Neuronal stem cell (in vitro differentiated cells): ENCODE data around the gene SELENOP.

ENCODE experiments used
- DNase-seq: peaks from one replicate; pipeline ENCODE4 v3.0.0-alpha.2; 2013; ENCODE audit warnings: low spot score
- H2AFZ ChIP-seq: one replicate; pipeline ENCODE4 v1.6.1; 2013; ENCODE audit warnings: mild to moderate bottlenecking, low read length, inconsistent platforms
- H2AK5ac ChIP-seq: 2 replicates; pipeline ENCODE4 v1.6.1; 2013; ENCODE audit warnings: low read depth, mild to moderate bottlenecking, inconsistent platforms, low read length, moderate library complexity, mixed read lengths
- H2BK120ac ChIP-seq: 2 replicates; pipeline ENCODE4 v1.6.1; 2013; ENCODE audit warnings: low read depth, mild to moderate bottlenecking, inconsistent platforms, low read length, moderate library complexity, mixed read lengths
- H2BK12ac ChIP-seq: one replicate; pipeline ENCODE4 v1.6.1; 2013; ENCODE audit warnings: low read length, inconsistent platforms
- H2BK15ac ChIP-seq: 2 replicates; pipeline ENCODE4 v1.6.1; 2013; ENCODE audit warnings: mild to moderate bottlenecking, low read length, inconsistent platforms, mixed read lengths
- H2BK5ac ChIP-seq: one replicate; pipeline ENCODE4 v1.6.1; 2013; ENCODE audit warnings: inconsistent platforms, mild to moderate bottlenecking, low read length, moderate library complexity
- H3K14ac ChIP-seq: one replicate; pipeline ENCODE4 v1.6.1; 2013; ENCODE audit warnings: low read length, inconsistent platforms
- H3K18ac ChIP-seq: 2 replicates; pipeline ENCODE4 v1.6.1; 2013; ENCODE audit warnings: low read length, inconsistent platforms
- H3K23ac ChIP-seq: 2 replicates; pipeline ENCODE4 v1.6.1; 2013; ENCODE audit warnings: low read depth, mild to moderate bottlenecking, mixed read lengths, low read length, inconsistent platforms; ENCODE audit not compliant: poor library complexity
- H3K27ac ChIP-seq: replicated peaks from 3 replicates; pipeline ENCODE4 v1.5.1; 2013; ENCODE audit warnings: low read length, inconsistent platforms
- H3K27me3 ChIP-seq, 3 experiments: 2 replicates each; pipeline ENCODE4 v1.6.1; 2013; ENCODE audit warnings: low read length in 3 of 3, mild to moderate bottlenecking in 2 of 3, inconsistent platforms in 1 of 3, low read depth in 1 of 3, mixed read lengths in 1 of 3, moderate library complexity in 1 of 3; ENCODE audit not compliant: control insufficient read depth in 3 of 3, insufficient read depth in 3 of 3
- H3K36me3 ChIP-seq, 2 donors: replicated peaks in 1 of 2; 2 replicates each; pipeline ENCODE4 v1.6.1; 2013; ENCODE audit warnings: low read length in 2 of 2; ENCODE audit not compliant: control insufficient read depth in 2 of 2, insufficient read depth in 2 of 2
- H3K4ac ChIP-seq: 2 replicates; pipeline ENCODE4 v1.6.1; 2013; ENCODE audit warnings: inconsistent platforms, mild to moderate bottlenecking, low read length, moderate library complexity
- H3K4me1 ChIP-seq, 2 donors: 1 replicate in 1 of 2; 2 replicates in 1 of 2; pipeline ENCODE4 v1.6.1; 2013; ENCODE audit warnings: low read length in 2 of 2, low read depth in 1 of 2; ENCODE audit not compliant: control insufficient read depth in 2 of 2, insufficient read depth in 1 of 2
- H3K4me2 ChIP-seq: one replicate; pipeline ENCODE4 v1.6.1; 2013; ENCODE audit warnings: mild to moderate bottlenecking, low read length, inconsistent platforms; ENCODE audit not compliant: insufficient read depth, poor library complexity, severe bottlenecking
- H3K4me3 ChIP-seq, 2 donors: 2 replicates each; pipeline ENCODE4 v1.5.1; 2013; ENCODE audit warnings: low read length in 2 of 2, mild to moderate bottlenecking in 2 of 2, inconsistent platforms in 1 of 2, moderate library complexity in 1 of 2
- H3K79me1 ChIP-seq: one replicate; pipeline ENCODE4 v1.6.1; 2013; ENCODE audit warnings: low read depth, mild to moderate bottlenecking, inconsistent platforms, low read length, moderate library complexity
- H3K9ac ChIP-seq: one replicate; pipeline ENCODE4 v1.6.1; 2013; ENCODE audit warnings: mild to moderate bottlenecking, low read depth, low read length, inconsistent platforms; ENCODE audit not compliant: poor library complexity
- H3K9me3 ChIP-seq, 2 donors: replicated peaks in 1 of 2; 2 replicates each; pipeline versions ENCODE3 to v1.6.1; 2013; ENCODE audit warnings: low read length in 2 of 2, mild to moderate bottlenecking in 2 of 2, inconsistent platforms in 1 of 2, low read depth in 1 of 2, mixed read lengths in 1 of 2, moderate library complexity in 1 of 2; ENCODE audit not compliant: control insufficient read depth in 2 of 2, insufficient read depth in 1 of 2
- H4K8ac ChIP-seq: one replicate; pipeline ENCODE4 v1.6.1; 2013; ENCODE audit warnings: low read depth, mild to moderate bottlenecking, inconsistent platforms, low read length, moderate library complexity
- H4K91ac ChIP-seq: one replicate; pipeline ENCODE4 v1.6.1; 2013; ENCODE audit warnings: low read length, low read depth, mild to moderate bottlenecking, inconsistent platforms; ENCODE audit not compliant: poor library complexity
- WGBS, 2 donors: extraction: QIAGEN DNeasy Blood & Tissue Kit; methylation state at CpG; one replicate each; pipeline ENCODE4 v1.1.7; 2013; ENCODE audit warnings: missing lambda C conversion rate in 2 of 2, mixed read lengths in 1 of 2; ENCODE audit not compliant: insufficient read length in 2 of 2, insufficient replicate concordance in 1 of 2; ENCODE audit errors: extremely low coverage in 2 of 2; 5-methylcytosine and 5-hydroxymethylcytosine counted together

The SELENOP gene

GRCh38 chr5:42837601-42838000, 25.9 kb upstream of the SELENOP start:
- Histone ChIP-seq H3K27ac (no peak overlapping the region), H2BK15ac (no peak overlapping the region), H3K23ac (no peak overlapping the region), H2AFZ (no peak overlapping the region), H3K9ac (no peak overlapping the region), H3K4ac (no peak overlapping the region), H2BK12ac (no peak overlapping the region), H3K4me3 (no peak overlapping the region), H3K18ac (no peak overlapping the region), H2BK120ac (no peak overlapping the region), H3K27me3 (no peaks in the 10 kb centered on the region), H4K8ac (no peak overlapping the region), H3K9me3 (peaks cover 0 to 2% of the 10 kb centered on the region in 2 donors), H2AK5ac (no peak overlapping the region), H2BK5ac (no peak overlapping the region), H3K4me1 (no peaks in the 10 kb centered on the region), H3K14ac (no peak overlapping the region), H4K91ac (no peak overlapping the region), H3K79me1 (no peaks in the 10 kb centered on the region), H3K36me3 (no peaks in the 10 kb centered on the region), H3K4me2 (no peak overlapping the region)
- DNase-seq, result no peak
- WGBS, 2 donors, result no CpG with 5 or more reads among the region's 3 CpGs

- no peak overlapping the region for H3K23ac ChIP-seq
- H2BK12ac ChIP-seq, result no peak overlapping the region
- peak overlapping the region; percentile 21 for H3K14ac ChIP-seq
- H2BK120ac ChIP-seq, result no peak overlapping the region
- H3K9ac ChIP-seq, result no peak overlapping the region
- no peak overlapping the region for H3K4me3 ChIP-seq
- H4K91ac ChIP-seq, result no peak overlapping the region
- H2AFZ ChIP-seq, result no peak overlapping the region
- no CpG with 5 or more reads among the region's 25 CpGs for WGBS, 2 donors
- H2BK5ac ChIP-seq, result no peak overlapping the region
- H3K27ac ChIP-seq, result no peak overlapping the region
- no peak overlapping the region for H3K4ac ChIP-seq
- H3K36me3 ChIP-seq, result no peaks in the 10 kb centered on the region
- no peak overlapping the region for H3K4me2 ChIP-seq
- H3K9me3 ChIP-seq, result peaks cover 0 to 2% of the 10 kb centered on the region in 2 donors
- no peaks in the 10 kb centered on the region for H3K27me3 ChIP-seq
- DNase-seq, result no peak
- no peak overlapping the region for H4K8ac ChIP-seq
- no peaks in the 10 kb centered on the region for H3K4me1 ChIP-seq
- no peak overlapping the region for H2BK15ac ChIP-seq
- no peaks in the 10 kb centered on the region for H3K79me1 ChIP-seq
- no peak overlapping the region for H2AK5ac ChIP-seq
- H3K18ac ChIP-seq, result no peak overlapping the region
These were observed 24.5 kb upstream of the SELENOP start for GRCh38 chr5:42836070-42836769.

GRCh38 chr5:42832060-42832459, 20.4 kb upstream of the SELENOP start:
- H3K23ac ChIP-seq, result no peak overlapping the region
- no peak overlapping the region for H2BK12ac ChIP-seq
- H2BK120ac ChIP-seq, result no peak overlapping the region
- no peaks in the 10 kb centered on the region for H3K36me3 ChIP-seq
- H3K4me3 ChIP-seq, result no peak overlapping the region
- H3K4me2 ChIP-seq, result no peak overlapping the region
- H3K18ac ChIP-seq, result no peak overlapping the region
- H4K91ac ChIP-seq, result no peak overlapping the region
- no peak overlapping the region for H2BK5ac ChIP-seq
- no peak overlapping the region for H3K9ac ChIP-seq
- H2BK15ac ChIP-seq, result no peak overlapping the region
- no CpG with 5 or more reads among the region's 5 CpGs for WGBS, 2 donors
- no peak overlapping the region for H2AK5ac ChIP-seq
- H3K14ac ChIP-seq, result no peak overlapping the region
- H4K8ac ChIP-seq, result no peak overlapping the region
- peaks cover 0 to 2% of the 10 kb centered on the region in 2 donors for H3K9me3 ChIP-seq
- H3K27me3 ChIP-seq, result no peaks in the 10 kb centered on the region
- H3K4ac ChIP-seq, result no peak overlapping the region
- no peaks in the 10 kb centered on the region for H3K4me1 ChIP-seq
- DNase-seq, result no peak
- H2AFZ ChIP-seq, result no peak overlapping the region
- H3K27ac ChIP-seq, result no peak overlapping the region
- no peaks in the 10 kb centered on the region for H3K79me1 ChIP-seq

GRCh38 chr5:42830924-42831323, 19.2 kb upstream of the SELENOP start:
- Histone ChIP-seq H3K4me1 (no peaks in the 10 kb centered on the region), H3K18ac (no peak overlapping the region), H3K9ac (no peak overlapping the region), H3K27me3 (no peaks in the 10 kb centered on the region), H3K14ac (no peak overlapping the region), H2BK120ac (no peak overlapping the region), H3K36me3 (no peaks in the 10 kb centered on the region), H2BK15ac (no peak overlapping the region), H2AK5ac (no peak overlapping the region), H2AFZ (no peak overlapping the region), H3K4me3 (no peak overlapping the region), H3K27ac (no peak overlapping the region), H4K91ac (no peak overlapping the region), H3K79me1 (no peaks in the 10 kb centered on the region), H3K4ac (no peak overlapping the region), H2BK12ac (no peak overlapping the region), H3K4me2 (no peak overlapping the region), H4K8ac (no peak overlapping the region), H3K9me3 (no peaks in the 10 kb centered on the region), H2BK5ac (no peak overlapping the region), H3K23ac (no peak overlapping the region)
- DNase-seq, result no peak
- WGBS, 2 donors, result no CpG with 5 or more reads among the region's 2 CpGs
